ENCODE measurements around the gene NPFFR1.

GRCh38 chr10:70306181-70306705 is 22.4 kb upstream of the NPFFR1 start:
- TF ChIP-seq POLR2A (IDR thresholded peaks at IDR 0.05; ENCODE audit: low read depth, low read length) (no peak), TAF1 (IDR thresholded peaks at IDR 0.05; ENCODE audit: low read depth, low read length) (no peak), POLR2AphosphoS5 (IDR thresholded peaks at IDR 0.05; ENCODE audit: low read depth, low read length) (no peak), POU2F2 (IDR thresholded peaks at IDR 0.05; ENCODE audit: low read depth, low read length) (no peak), PAX5 (IDR thresholded peaks at IDR 0.05; ENCODE audit: insufficient read depth, low read length, severe bottlenecking) (no peak), SPI1 (IDR thresholded peaks at IDR 0.05; ENCODE audit: low read depth, low read length) (no peak)

All from GM12891 (cell line).